ENCODE results near the gene LCN9. TPM values are rescaled to one million over a fixed set of nuclear protein-coding genes. Genes with fewer than 3 reads are reported as not detected.

The LCN9 gene
- total and polyA plus RNA-seq, 2 donors: not detected

DNA sequence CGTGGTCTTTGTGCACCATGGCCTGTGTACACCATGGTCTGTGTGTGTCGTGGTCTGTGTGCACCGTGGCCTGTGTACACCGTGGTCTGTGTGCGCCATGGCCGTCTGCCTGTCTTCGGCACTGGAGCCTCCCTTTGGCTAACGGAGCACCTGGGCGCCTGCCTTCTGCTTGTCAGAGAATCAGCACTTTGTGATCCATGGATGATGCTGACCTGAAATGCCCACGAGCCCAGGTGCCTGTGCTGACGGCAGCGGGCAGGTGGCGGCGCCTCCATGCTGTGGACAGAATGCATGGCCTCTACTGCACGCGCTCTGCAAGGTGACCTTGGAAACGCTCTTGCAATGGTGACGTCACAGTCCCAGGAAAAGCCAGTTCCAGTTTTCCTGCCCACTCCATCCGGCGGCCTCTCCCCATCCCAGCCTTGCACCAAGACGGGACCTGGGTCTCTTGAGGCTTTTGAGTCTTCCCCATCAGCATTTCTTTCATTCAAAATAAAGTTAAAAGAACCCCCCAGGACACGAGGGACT, 14.6 kb downstream of the LCN9 start:
- Histone ChIP-seq H3K27me3 (ENCODE audit: control insufficient read depth in 2 of 2, insufficient read depth in 1 of 2, low read length in 1 of 2) (no peaks in the 10 kb centered on the region), H3K9me3 (ENCODE audit: control insufficient read depth in 2 of 2, insufficient read depth in 1 of 2, low read length in 1 of 2) (peaks cover 0 to 1% of the 10 kb centered on the region in 2 donors), H3K4me1 (ENCODE audit: control insufficient read depth in 2 of 2, insufficient read depth in 2 of 2, low read length in 2 of 2) (no peaks in the 10 kb centered on the region), H3K36me3 (ENCODE audit: control insufficient read depth in 2 of 2, insufficient read depth in 2 of 2, low read length in 1 of 2) (no peaks in the 10 kb centered on the region), H3K27ac (ENCODE audit: low read depth in 1 of 2, low read length in 1 of 2) (no peak overlapping the region), H3K4me3 (ENCODE audit: low read length in 2 of 2) (no peak overlapping the region)
- WGBS: 90% methylated on average over 22 of the region's 22 CpGs
- DNase-seq (ENCODE audit: low read depth in 6 of 9, low spot score in 9 of 9): no peak

GRCh38 chr9:135678236-135679017, 15.3 kb downstream of the LCN9 start:
- Histone ChIP-seq H3K4me1 (ENCODE audit: control insufficient read depth in 2 of 2, insufficient read depth in 2 of 2, low read length in 2 of 2) (no peaks in the 10 kb centered on the region), H3K27me3 (ENCODE audit: control insufficient read depth in 2 of 2, insufficient read depth in 1 of 2, low read length in 1 of 2) (no peaks in the 10 kb centered on the region)
- DNase-seq (ENCODE audit: low read depth in 6 of 9, low spot score in 9 of 9): no peak

GRCh38 chr9:135680056-135680455, 16.9 kb downstream of the LCN9 start:
- WGBS: 78% methylated on average over 16 of the region's 16 CpGs
- Histone ChIP-seq H3K27me3 (ENCODE audit: control insufficient read depth in 2 of 2, insufficient read depth in 1 of 2, low read length in 1 of 2) (no peaks in the 10 kb centered on the region), H3K4me1 (ENCODE audit: control insufficient read depth in 2 of 2, insufficient read depth in 2 of 2, low read length in 2 of 2) (no peaks in the 10 kb centered on the region), H3K9me3 (ENCODE audit: control insufficient read depth in 2 of 2, insufficient read depth in 1 of 2, low read length in 1 of 2) (peaks cover 0 to 1% of the 10 kb centered on the region in 2 donors), H3K27ac (ENCODE audit: low read depth in 1 of 2, low read length in 1 of 2) (no peak overlapping the region), H3K36me3 (ENCODE audit: control insufficient read depth in 2 of 2, insufficient read depth in 2 of 2, low read length in 1 of 2) (no peaks in the 10 kb centered on the region), H3K4me3 (ENCODE audit: low read length in 2 of 2) (no peak overlapping the region)
- no peak for DNase-seq (ENCODE audit: low read depth in 6 of 9, low spot score in 9 of 9)

More at GRCh38 chr9:135678236-135679017, 15.3 kb downstream of the LCN9 start:
- WGBS: 94% methylated on average over 20 of the region's 20 CpGs
- Histone ChIP-seq H3K4me3 (ENCODE audit: low read length in 2 of 2) (no peak overlapping the region), H3K36me3 (ENCODE audit: control insufficient read depth in 2 of 2, insufficient read depth in 2 of 2, low read length in 1 of 2) (no peaks in the 10 kb centered on the region), H3K9me3 (ENCODE audit: control insufficient read depth in 2 of 2, insufficient read depth in 1 of 2, low read length in 1 of 2) (peaks cover 0 to 1% of the 10 kb centered on the region in 2 donors), H3K27ac (ENCODE audit: low read depth in 1 of 2, low read length in 1 of 2) (no peak overlapping the region)

DNA sequence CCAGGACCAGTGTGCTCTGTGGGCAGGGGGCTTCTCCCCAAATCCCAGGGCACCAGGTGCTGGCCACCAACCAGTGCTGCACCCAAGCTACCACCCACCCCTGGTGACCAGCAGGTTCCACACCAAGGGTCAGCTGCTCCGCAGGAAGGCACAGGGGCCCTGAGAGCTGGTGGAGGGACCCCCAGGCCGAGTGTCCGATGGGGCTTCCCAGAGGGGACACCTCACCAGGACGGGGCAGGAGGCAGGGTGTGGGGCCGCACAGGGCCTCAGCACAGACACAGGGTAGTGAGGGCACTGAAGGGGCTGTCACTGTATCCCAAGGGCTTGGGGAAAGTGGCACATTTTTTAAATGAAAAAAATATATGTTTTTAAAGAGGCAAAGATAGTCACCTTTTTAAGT, 18.1 kb downstream of the LCN9 start:
- no peak for DNase-seq (ENCODE audit: low read depth in 6 of 9, low spot score in 9 of 9)
- no peak overlapping the region for H3K4me3 ChIP-seq (ENCODE audit: low read length in 2 of 2)
- no peaks in the 10 kb centered on the region for H3K27me3 ChIP-seq (ENCODE audit: control insufficient read depth in 2 of 2, insufficient read depth in 1 of 2, low read length in 1 of 2)
- H3K9me3 ChIP-seq (ENCODE audit: control insufficient read depth in 2 of 2, insufficient read depth in 1 of 2, low read length in 1 of 2): no peaks in the 10 kb centered on the region
- H3K36me3 ChIP-seq (ENCODE audit: control insufficient read depth in 2 of 2, insufficient read depth in 2 of 2, low read length in 1 of 2): no peaks in the 10 kb centered on the region
- 85% methylated on average over 5 of the region's 5 CpGs for WGBS
- no peak overlapping the region for H3K27ac ChIP-seq (ENCODE audit: low read depth in 1 of 2, low read length in 1 of 2)
- H3K4me1 ChIP-seq (ENCODE audit: control insufficient read depth in 2 of 2, insufficient read depth in 2 of 2, low read length in 2 of 2): no peaks in the 10 kb centered on the region

GRCh38 chr9:135683401-135684034, 20.4 kb downstream of the LCN9 start:
- Histone ChIP-seq H3K4me3 (ENCODE audit: low read length in 2 of 2) (no peak overlapping the region), H3K4me1 (ENCODE audit: control insufficient read depth in 2 of 2, insufficient read depth in 2 of 2, low read length in 2 of 2) (no peaks in the 10 kb centered on the region), H3K27ac (ENCODE audit: low read depth in 1 of 2, low read length in 1 of 2) (no peak overlapping the region), H3K27me3 (ENCODE audit: control insufficient read depth in 2 of 2, insufficient read depth in 1 of 2, low read length in 1 of 2) (no peaks in the 10 kb centered on the region), H3K36me3 (ENCODE audit: control insufficient read depth in 2 of 2, insufficient read depth in 2 of 2, low read length in 1 of 2) (no peaks in the 10 kb centered on the region), H3K9me3 (ENCODE audit: control insufficient read depth in 2 of 2, insufficient read depth in 1 of 2, low read length in 1 of 2) (no peaks in the 10 kb centered on the region)
- no peak for DNase-seq (ENCODE audit: low read depth in 6 of 9, low spot score in 9 of 9)
- WGBS: 82% methylated on average over 15 of the region's 15 CpGs

DNA sequence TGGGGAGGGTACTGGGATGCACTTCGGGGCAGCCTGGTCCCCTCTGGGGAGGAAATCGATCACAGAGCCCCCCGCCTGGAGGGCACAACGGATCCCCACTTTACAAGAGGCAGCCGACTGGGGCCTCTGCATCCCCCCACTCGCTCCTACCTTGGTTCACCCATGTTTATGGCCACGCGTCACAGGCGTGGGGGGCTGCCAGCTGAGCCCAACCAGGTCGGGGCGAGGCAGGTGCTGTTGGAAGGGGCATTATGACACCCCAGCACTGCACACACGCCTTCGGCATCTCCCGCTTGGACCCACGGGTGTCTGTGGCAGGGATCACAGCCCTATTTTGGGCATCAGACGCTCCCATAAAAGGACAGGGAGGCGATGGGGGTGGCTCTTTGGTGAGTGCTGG, 21.6 kb downstream of the LCN9 start:
- Histone ChIP-seq H3K9me3 (ENCODE audit: control insufficient read depth in 2 of 2, insufficient read depth in 1 of 2, low read length in 1 of 2) (no peaks in the 10 kb centered on the region), H3K4me3 (ENCODE audit: low read length in 2 of 2) (no peak overlapping the region), H3K27me3 (ENCODE audit: control insufficient read depth in 2 of 2, insufficient read depth in 1 of 2, low read length in 1 of 2) (no peaks in the 10 kb centered on the region), H3K36me3 (ENCODE audit: control insufficient read depth in 2 of 2, insufficient read depth in 2 of 2, low read length in 1 of 2) (no peaks in the 10 kb centered on the region), H3K27ac (ENCODE audit: low read depth in 1 of 2, low read length in 1 of 2) (no peak overlapping the region), H3K4me1 (ENCODE audit: control insufficient read depth in 2 of 2, insufficient read depth in 2 of 2, low read length in 2 of 2) (no peaks in the 10 kb centered on the region)
- WGBS: 85% methylated on average over 17 of the region's 17 CpGs
- DNase-seq (ENCODE audit: low read depth in 6 of 9, low spot score in 9 of 9): no peak

- 91% methylated on average over 15 of the region's 15 CpGs for whole genome bisulfite sequencing
- H3K9me3 ChIP-seq (ENCODE audit: control insufficient read depth in 2 of 2, insufficient read depth in 1 of 2, low read length in 1 of 2): no peaks in the 10 kb centered on the region
- H3K27ac ChIP-seq (ENCODE audit: low read depth in 1 of 2, low read length in 1 of 2): no peak overlapping the region
- H3K4me1 ChIP-seq (ENCODE audit: control insufficient read depth in 2 of 2, insufficient read depth in 2 of 2, low read length in 2 of 2): no peaks in the 10 kb centered on the region
- no peaks in the 10 kb centered on the region for H3K27me3 ChIP-seq (ENCODE audit: control insufficient read depth in 2 of 2, insufficient read depth in 1 of 2, low read length in 1 of 2)
- no peak for DNase-seq (ENCODE audit: low read depth in 6 of 9, low spot score in 9 of 9)
- H3K4me3 ChIP-seq (ENCODE audit: low read length in 2 of 2): no peak overlapping the region
- no peaks in the 10 kb centered on the region for H3K36me3 ChIP-seq (ENCODE audit: control insufficient read depth in 2 of 2, insufficient read depth in 2 of 2, low read length in 1 of 2)
Observed at GRCh38 chr9:135687216-135687615, 24.1 kb downstream of the LCN9 start.

DNA sequence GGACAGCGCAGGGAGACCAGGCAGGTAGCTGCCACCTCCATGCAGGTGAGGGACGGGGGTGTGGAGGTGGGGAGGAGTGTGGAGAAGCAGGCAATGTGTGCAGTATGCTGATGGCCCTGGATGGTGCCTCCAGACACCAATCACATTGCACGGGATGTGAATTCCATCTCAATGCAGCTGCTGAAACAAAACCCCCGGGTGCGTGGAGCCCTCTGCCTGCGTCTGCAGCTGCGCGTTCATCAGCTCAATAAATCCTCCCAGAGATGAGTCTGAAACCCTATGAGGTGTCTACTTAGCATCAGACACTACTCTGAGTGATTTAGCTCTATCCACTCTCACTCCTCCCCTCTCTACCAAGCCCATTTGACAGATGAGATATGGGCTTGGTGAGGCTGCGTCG, 25.9 kb downstream of the LCN9 start:
- Histone ChIP-seq H3K4me3 (ENCODE audit: low read length in 2 of 2) (no peak overlapping the region), H3K36me3 (ENCODE audit: control insufficient read depth in 2 of 2, insufficient read depth in 2 of 2, low read length in 1 of 2) (no peaks in the 10 kb centered on the region), H3K9me3 (ENCODE audit: control insufficient read depth in 2 of 2, insufficient read depth in 1 of 2, low read length in 1 of 2) (no peaks in the 10 kb centered on the region), H3K4me1 (ENCODE audit: control insufficient read depth in 2 of 2, insufficient read depth in 2 of 2, low read length in 2 of 2) (no peaks in the 10 kb centered on the region), H3K27me3 (ENCODE audit: control insufficient read depth in 2 of 2, insufficient read depth in 1 of 2, low read length in 1 of 2) (no peaks in the 10 kb centered on the region), H3K27ac (ENCODE audit: low read depth in 1 of 2, low read length in 1 of 2) (no peak overlapping the region)
- 93% methylated on average over 10 of the region's 10 CpGs for WGBS
- no peak for DNase-seq (ENCODE audit: low read depth in 6 of 9, low spot score in 9 of 9)

DNA sequence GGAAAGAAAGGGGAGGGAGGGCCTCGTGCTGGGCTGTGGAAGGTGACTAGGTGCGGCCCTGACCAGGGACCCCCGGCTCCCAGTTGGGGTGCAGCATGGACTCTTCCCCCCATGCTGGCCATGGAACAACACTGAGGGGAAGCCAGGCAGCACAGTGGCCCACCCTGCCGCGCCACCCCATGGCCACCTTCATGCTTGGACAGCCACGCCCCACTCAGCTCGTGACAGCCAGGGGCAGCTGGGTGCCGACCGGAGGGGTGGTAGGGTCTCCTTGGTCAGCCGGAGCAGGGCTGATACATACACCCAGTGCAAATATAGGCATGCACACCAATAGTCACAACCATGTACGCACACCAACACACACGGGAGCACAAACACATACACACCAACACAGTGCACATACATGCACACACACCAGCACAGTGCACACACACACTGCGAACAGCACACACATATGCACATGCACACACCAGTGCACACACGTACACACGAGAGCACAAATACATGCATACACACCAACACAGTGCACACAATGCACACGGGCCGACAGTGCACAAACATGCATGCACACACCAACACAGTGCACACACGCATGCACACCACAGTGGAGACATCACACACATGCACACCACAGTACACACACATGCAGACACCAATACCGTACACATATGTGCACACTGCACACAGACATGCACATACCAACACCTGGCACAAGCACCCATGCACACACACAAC, 27.9 kb downstream of the LCN9 start:
- H3K27ac ChIP-seq (ENCODE audit: low read depth in 1 of 2, low read length in 1 of 2): no peak overlapping the region
- no peaks in the 10 kb centered on the region for H3K4me1 ChIP-seq (ENCODE audit: control insufficient read depth in 2 of 2, insufficient read depth in 2 of 2, low read length in 2 of 2)
- H3K9me3 ChIP-seq (ENCODE audit: control insufficient read depth in 2 of 2, insufficient read depth in 1 of 2, low read length in 1 of 2): no peaks in the 10 kb centered on the region
- WGBS: 96% methylated on average over 19 of the region's 19 CpGs
- H3K27me3 ChIP-seq (ENCODE audit: control insufficient read depth in 2 of 2, insufficient read depth in 1 of 2, low read length in 1 of 2): no peaks in the 10 kb centered on the region
- no peaks in the 10 kb centered on the region for H3K36me3 ChIP-seq (ENCODE audit: control insufficient read depth in 2 of 2, insufficient read depth in 2 of 2, low read length in 1 of 2)
- no peak overlapping the region for H3K4me3 ChIP-seq (ENCODE audit: low read length in 2 of 2)
- no peak for DNase-seq (ENCODE audit: low read depth in 6 of 9, low spot score in 9 of 9)
